ENCODE measurements around the gene PRDM16. TPM values are rescaled to one million over a fixed set of nuclear protein-coding genes. Genes with fewer than 3 reads are reported as not detected.

PRDM16 gene
- total RNA-seq, 1 experiment from 2014 or later = 6.1 TPM

- no peak overlapping the region for H3K27ac ChIP-seq (ENCODE audit: low read depth, low read length)
- no peak overlapping the region for H3K9ac ChIP-seq (ENCODE audit: low read length)
- ChIA-PET POLR2A (no interaction called here), RAD21 (ENCODE audit: low non-redundant PET in 1 of 2, low total read pairs in 2 of 2, uncharacterized antibody in 2 of 2, unreplicated experiment in 2 of 2) (no interaction called here), CTCF (no interaction called here)
- H4K20me1 ChIP-seq (ENCODE audit: insufficient read depth) = no peaks in the 10 kb centered on the region
- H3K36me3 ChIP-seq (ENCODE audit: control insufficient read depth in 1 of 2, insufficient read depth in 2 of 2, low read length in 2 of 2) = no peaks in the 10 kb centered on the region
- no peaks in the 10 kb centered on the region for H3K9me2 ChIP-seq (ENCODE audit: insufficient read depth)
- TF ChIP-seq POLR2A (IDR thresholded peaks at IDR 0.05; ENCODE audit: borderline replicate concordance, extremely low read depth, insufficient read depth, insufficient read length) = no peak
- no peaks in the 10 kb centered on the region for H3K9me3 ChIP-seq (ENCODE audit: control insufficient read depth in 1 of 2, insufficient read depth in 1 of 2, low read depth in 1 of 2, low read length in 2 of 2)
- H3K4me1 ChIP-seq (ENCODE audit: control insufficient read depth in 1 of 2, insufficient read depth in 2 of 2, low read length in 2 of 2) = no peaks in the 10 kb centered on the region
- H3K4me2 ChIP-seq (ENCODE audit: low read length) = no peak overlapping the region
- H3K4me3 ChIP-seq (replicated peaks in 1 of 2; ENCODE audit: low read depth in 1 of 2, low read length in 2 of 2) = no peak overlapping the region
- BruUV-seq (replicated peaks) = no TSS peak
- no peak overlapping the region for H2AFZ ChIP-seq (ENCODE audit: low read depth, low read length, poor library complexity, severe bottlenecking)
- intact Hi-C loops (cut with micrococcal nuclease) = no loop called here
- no peak for DNase-seq (ENCODE audit: low read depth, low spot score)
- H3K27me3 ChIP-seq (ENCODE audit: insufficient read depth, low read length) = no peaks in the 10 kb centered on the region
- H3K79me2 ChIP-seq (ENCODE audit: insufficient read depth, low read length) = no peaks in the 10 kb centered on the region
- ATAC-seq = no peak
Observed at GRCh38 chr1:3384407-3384806, 315.4 kb downstream of the PRDM16 start.

DNA sequence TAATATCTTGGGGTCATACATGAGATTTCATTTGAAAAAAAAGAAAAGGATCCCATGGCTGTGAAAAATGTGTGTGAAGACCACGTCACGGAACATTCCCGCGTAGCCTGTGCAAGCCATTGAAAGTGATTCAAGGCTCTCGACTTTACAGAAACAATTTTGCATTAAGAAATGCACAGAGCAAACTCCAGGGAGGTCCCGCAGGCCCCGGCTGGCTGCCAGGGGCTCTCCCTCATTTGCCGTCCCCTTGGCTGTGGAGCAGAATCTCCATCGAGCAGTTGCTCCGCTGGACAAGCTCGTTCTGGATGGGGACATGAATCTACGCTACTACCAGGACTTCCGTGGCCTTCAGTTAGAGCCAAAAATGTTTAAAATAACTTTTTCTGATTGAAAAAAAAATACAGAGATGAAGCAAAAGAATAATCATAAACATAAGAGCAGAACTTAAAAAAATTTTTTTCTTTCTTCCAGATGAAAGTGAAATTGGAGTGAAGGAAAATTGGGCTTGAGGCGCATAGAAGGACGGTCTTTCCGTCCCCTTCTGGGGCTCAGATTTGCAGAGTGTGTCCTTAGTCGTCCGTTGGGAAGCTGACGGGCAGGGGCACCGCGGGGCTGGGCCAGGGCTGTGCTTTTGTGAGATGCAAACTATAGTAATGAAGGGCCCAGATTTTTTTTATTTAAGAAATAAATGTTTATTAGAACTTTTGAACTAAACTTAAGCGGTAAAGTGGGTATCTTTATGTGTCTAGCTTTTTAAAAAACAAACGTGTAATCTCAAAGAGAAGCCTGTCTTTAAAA lies 317.4 kb downstream of the PRDM16 start:
- Histone ChIP-seq H3K4me3 (replicated peaks in 1 of 2; ENCODE audit: low read depth in 1 of 2, low read length in 2 of 2) (no peak overlapping the region), H3K9me2 (ENCODE audit: insufficient read depth) (no peaks in the 10 kb centered on the region), H3K4me2 (ENCODE audit: low read length) (no peak overlapping the region), H3K27me3 (ENCODE audit: insufficient read depth, low read length) (no peaks in the 10 kb centered on the region), H3K4me1 (ENCODE audit: control insufficient read depth in 1 of 2, insufficient read depth in 2 of 2, low read length in 2 of 2) (no peaks in the 10 kb centered on the region), H2AFZ (ENCODE audit: low read depth, low read length, poor library complexity, severe bottlenecking) (no peak overlapping the region), H3K9ac (ENCODE audit: low read length) (no peak overlapping the region), H3K27ac (ENCODE audit: low read depth, low read length) (no peak overlapping the region), H4K20me1 (ENCODE audit: insufficient read depth) (no peaks in the 10 kb centered on the region), H3K9me3 (ENCODE audit: control insufficient read depth in 1 of 2, insufficient read depth in 1 of 2, low read depth in 1 of 2, low read length in 2 of 2) (no peaks in the 10 kb centered on the region), H3K36me3 (ENCODE audit: control insufficient read depth in 1 of 2, insufficient read depth in 2 of 2, low read length in 2 of 2) (no peaks in the 10 kb centered on the region), H3K79me2 (ENCODE audit: insufficient read depth, low read length) (no peaks in the 10 kb centered on the region)
- DNase-seq (ENCODE audit: low read depth, low spot score) (no peak), ATAC-seq (no peak)
- no TSS peak for BruUV-seq (replicated peaks)
- intact Hi-C loops (cut with micrococcal nuclease) = no loop called here
- TF ChIP-seq ZNF274 (IDR thresholded peaks at IDR 0.05; ENCODE audit: low read depth, low read length) = no peak
- TF ChIP-seq SRF (IDR thresholded peaks at IDR 0.05; ENCODE audit: low read depth) = no peak
- no peak for TF ChIP-seq POLR2AphosphoS5 (IDR thresholded peaks at IDR 0.05; ENCODE audit: low read depth, low read length)
- no peak for TF ChIP-seq POLR2A (IDR thresholded peaks at IDR 0.05; ENCODE audit: borderline replicate concordance, extremely low read depth, insufficient read depth, insufficient read length)
- TF ChIP-seq, protein P1, sequence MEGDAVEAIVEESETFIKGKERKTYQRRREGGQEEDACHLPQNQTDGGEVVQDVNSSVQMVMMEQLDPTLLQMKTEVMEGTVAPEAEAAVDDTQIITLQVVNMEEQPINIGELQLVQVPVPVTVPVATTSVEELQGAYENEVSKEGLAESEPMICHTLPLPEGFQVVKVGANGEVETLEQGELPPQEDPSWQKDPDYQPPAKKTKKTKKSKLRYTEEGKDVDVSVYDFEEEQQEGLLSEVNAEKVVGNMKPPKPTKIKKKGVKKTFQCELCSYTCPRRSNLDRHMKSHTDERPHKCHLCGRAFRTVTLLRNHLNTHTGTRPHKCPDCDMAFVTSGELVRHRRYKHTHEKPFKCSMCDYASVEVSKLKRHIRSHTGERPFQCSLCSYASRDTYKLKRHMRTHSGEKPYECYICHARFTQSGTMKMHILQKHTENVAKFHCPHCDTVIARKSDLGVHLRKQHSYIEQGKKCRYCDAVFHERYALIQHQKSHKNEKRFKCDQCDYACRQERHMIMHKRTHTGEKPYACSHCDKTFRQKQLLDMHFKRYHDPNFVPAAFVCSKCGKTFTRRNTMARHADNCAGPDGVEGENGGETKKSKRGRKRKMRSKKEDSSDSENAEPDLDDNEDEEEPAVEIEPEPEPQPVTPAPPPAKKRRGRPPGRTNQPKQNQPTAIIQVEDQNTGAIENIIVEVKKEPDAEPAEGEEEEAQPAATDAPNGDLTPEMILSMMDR (IDR thresholded peaks at IDR 0.05 in 2 of 3, conservative IDR thresholded peaks at IDR 0.05 in 1 of 3; ENCODE audit: borderline replicate concordance in 1 of 3, insufficient read depth in 1 of 3, low read depth in 2 of 3, low read length in 2 of 3) = no peak
- TF ChIP-seq ZFX (IDR thresholded peaks at IDR 0.05) = no peak
- no peak for TF ChIP-seq CBX3 (IDR thresholded peaks at IDR 0.05; ENCODE audit: low read depth)
- TF ChIP-seq TCF7L2 (IDR thresholded peaks at IDR 0.05; ENCODE audit: borderline replicate concordance, extremely low read depth, insufficient read depth, insufficient read length) = no peak
- no peak for TF ChIP-seq CEBPB (IDR thresholded peaks at IDR 0.05; ENCODE audit: low read depth)
- no peak for TF ChIP-seq RAD21 (IDR thresholded peaks at IDR 0.05; ENCODE audit: low read depth)
- RAD21 ChIA-PET (ENCODE audit: low non-redundant PET in 1 of 2, low total read pairs in 2 of 2, uncharacterized antibody in 2 of 2, unreplicated experiment in 2 of 2) = no interaction called here
- CTCF ChIA-PET = no interaction called here
- POLR2A ChIA-PET = no interaction called here
